HG02943 (cell line): Measurements from ENCODE around the gene VPS52.

ENCODE experiments used
- ATAC-seq: cut with Tn5 transposase; IDR thresholded peaks from one replicate; pipeline ENCODE4 v1.9.1; 2021; ENCODE audit warnings: mild to moderate bottlenecking, low read depth, moderate library complexity; ENCODE audit not compliant: unreplicated experiment

VPS52 gene

GRCh38 chr6:33213166-33213988 is 58.3 kb downstream of the VPS52 start:
- no peak for ATAC-seq

GRCh38 chr6:33212857-33213165 is 58.9 kb downstream of the VPS52 start:
- ATAC-seq, result no peak

GRCh38 chr6:33211666-33212422 is 59.8 kb downstream of the VPS52 start:
- ATAC-seq, result no peak

GRCh38 chr6:33211136-33211535 is 60.5 kb downstream of the VPS52 start:
- ATAC-seq, result no peak

- ATAC-seq, result no peak
Measured at GRCh38 chr6:33209856-33210255, 61.8 kb downstream of the VPS52 start.

GRCh38 chr6:33208091-33208967 is 63.3 kb downstream of the VPS52 start, which contains the start of gene RING1:
TSS of gene RING1 (plus strand) at chr6:33208500. CDS start at chr6:33208823, 323 bp downstream.
- ATAC-seq, result no peak

- no peak for ATAC-seq
Measured at GRCh38 chr6:33207552-33208090, 64.1 kb downstream of the VPS52 start.

GRCh38 chr6:33206864-33207551 is 64.7 kb downstream of the VPS52 start:
- ATAC-seq, result no peak

GRCh38 chr6:33206027-33206863 is 65.4 kb downstream of the VPS52 start:
- no peak for ATAC-seq

GRCh38 chr6:33205191-33206026 is 66.3 kb downstream of the VPS52 start:
- ATAC-seq, result no peak

GRCh38 chr6:33204415-33205190 is 67.1 kb downstream of the VPS52 start, which contains the start of gene HSD17B8:
TSS of gene HSD17B8 (plus strand) at chr6:33204655. CDS start at chr6:33204669, 14 bp downstream.
- ATAC-seq, result no peak

- no peak for ATAC-seq
Measured at GRCh38 chr6:33204165-33204414, 67.6 kb downstream of the VPS52 start.

GRCh38 chr6:33203443-33204164 is 68.1 kb downstream of the VPS52 start:
- ATAC-seq, result no peak

- ATAC-seq, result no peak
Measured at GRCh38 chr6:33202799-33203198, 68.9 kb downstream of the VPS52 start.

GRCh38 chr6:33201935-33202334 is 69.7 kb downstream of the VPS52 start:
- ATAC-seq, result no peak

GRCh38 chr6:33201147-33201545 is 70.5 kb downstream of the VPS52 start:
- no peak for ATAC-seq
